Stimulated activated CD4-positive, alpha-beta T cell treated with anti-CD3 and anti-CD28 coated beads, TNF-alpha, amount 100 ng/mL, for 4 hours (primary cell): ENCODE measurements around the gene RBM24.
"Not testable (repeated sequence)": the region's sequence is repeated elsewhere in the genome, so short reads cannot be mapped to it uniquely, and the experiment has no call there.

Source experiments
- DNase-seq, 3 experiments: peaks; one replicate each; pipeline ENCODE4 v3.0.0-alpha.2; 2020; ENCODE audit warnings: low read depth in 3 of 3

The RBM24 gene

DNA sequence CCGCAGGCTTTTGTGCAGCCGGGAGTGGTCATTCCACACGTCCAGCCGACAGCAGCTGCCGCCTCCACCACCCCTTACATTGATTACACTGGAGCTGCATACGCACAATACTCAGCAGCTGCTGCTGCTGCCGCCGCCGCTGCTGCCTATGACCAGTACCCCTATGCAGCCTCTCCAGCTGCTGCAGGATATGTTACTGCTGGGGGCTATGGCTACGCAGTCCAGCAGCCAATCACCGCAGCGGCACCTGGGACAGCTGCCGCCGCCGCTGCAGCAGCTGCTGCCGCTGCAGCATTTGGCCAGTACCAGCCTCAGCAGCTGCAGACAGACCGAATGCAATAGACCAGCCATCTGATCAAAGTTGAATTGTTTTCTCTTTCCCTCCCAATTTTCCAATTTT lies 10.6 kb downstream of the RBM24 start:
- DNase-seq = no peak

DNA sequence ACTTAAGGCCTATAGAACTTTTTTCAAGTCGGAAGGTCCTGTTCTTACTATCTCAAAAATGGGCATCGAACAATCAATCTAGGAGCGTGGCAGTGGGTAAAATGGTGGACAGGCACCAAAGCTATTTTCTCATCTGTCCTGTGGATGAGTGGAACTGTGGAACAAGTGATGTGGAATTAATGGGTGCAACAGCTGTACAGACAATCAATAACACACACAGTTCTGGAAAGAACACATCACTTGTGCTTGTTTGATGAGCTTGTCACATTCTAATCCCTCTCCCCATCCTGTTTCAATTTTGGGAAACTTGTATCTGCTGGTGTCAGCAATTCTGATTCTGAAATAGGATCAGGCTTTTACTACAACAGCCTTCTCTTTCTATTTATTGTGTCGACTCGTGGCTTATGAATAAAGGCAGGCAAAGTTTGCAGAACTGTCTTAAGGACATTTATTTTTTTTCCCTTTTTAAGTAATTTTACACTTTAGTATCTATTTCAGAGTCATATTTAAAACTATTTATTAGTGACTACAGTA lies 11.5 kb downstream of the RBM24 start:
- no peak for DNase-seq

DNA sequence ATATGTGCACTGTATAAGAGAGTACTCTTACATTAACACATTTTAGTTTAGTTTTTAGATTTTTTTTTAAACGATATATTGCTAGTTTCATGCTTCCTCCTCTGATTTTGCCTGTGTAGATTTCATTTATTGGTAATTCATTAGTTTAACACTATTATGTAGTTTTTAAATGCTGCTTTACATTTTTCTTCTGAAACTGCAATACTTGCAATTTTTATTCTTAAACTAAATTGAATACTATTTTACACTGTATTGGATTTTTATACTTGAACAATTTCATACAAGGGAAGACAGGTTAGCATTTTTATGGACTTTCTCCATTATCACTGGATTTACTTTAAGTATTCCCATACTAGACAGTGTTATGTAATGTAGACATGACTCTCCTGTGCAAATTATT lies 12.2 kb downstream of the RBM24 start:
- no peak for DNase-seq

DNA sequence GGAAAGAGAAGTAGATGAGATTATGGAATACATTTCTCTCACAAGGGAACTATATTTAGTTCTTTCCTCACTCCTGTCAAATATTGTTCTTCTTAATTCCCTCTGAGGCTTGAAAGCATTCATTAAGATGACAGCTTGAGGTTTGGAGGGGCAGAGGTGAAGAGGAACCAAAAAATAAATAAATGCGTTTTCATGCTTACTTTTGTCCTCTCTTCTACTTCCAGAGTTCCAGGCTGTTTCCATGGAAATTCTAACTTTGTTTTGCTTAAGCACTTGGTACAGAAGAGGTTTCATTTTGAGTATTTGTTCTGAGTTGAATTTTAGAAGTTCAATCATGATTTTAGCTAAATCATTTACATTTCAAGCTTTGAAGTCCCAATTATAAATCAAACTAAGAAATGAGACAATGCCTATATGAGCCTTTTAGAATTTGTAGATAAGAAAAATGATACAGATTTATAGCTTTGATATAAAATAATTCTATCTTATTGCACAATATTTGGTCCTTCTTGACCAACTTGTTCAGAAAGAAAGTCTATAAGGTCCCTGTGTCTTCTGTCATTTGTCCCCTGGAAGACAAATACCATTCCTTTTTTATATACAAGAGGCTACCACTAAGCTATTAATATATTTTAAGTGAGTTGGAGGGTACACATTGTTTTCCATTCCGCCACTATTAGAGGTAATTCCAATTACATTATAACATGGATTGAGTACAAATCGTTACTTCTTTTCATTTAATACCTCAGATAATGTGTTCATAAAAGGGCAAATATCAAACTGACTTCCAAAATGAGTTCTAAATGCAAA lies 16.3 kb downstream of the RBM24 start:
- DNase-seq = no peak

DNA sequence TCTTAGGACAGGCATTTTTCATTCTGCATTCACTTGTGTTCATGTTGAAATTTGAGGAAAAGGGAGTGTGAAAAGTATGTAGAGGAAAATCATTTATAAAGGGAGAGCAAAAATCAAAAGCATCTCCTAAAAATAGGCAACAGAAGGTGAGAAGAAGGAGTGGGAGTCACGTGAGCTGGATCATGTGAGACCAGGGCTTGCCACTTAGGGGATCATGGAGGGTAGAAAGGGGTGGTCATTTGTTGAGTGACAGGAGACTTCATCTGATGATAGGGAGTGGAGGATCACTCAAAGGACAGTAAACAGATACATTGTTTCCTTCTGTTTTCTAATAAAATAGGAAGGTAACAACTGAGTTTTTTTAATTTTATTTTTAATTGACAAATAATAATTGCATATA lies 17.1 kb downstream of the RBM24 start:
- DNase-seq = no peak

DNA sequence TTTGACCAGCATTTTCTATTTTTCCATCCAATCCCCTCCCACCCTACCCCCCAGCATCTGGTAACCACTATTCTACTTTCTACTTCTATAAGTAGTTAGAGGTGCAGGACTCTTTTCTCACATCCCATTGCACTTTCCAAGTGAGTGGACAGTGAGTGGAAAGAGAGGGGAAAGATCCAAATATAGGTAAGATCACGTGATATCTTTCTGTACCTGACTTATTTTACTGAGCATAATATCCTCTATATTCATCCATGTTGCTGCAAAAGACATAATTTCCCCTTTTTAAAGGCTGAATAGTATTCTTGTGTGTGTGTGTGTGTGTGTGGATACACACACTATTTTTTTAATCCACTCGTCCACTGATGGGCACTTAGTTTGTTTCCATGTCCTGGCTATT lies 18.1 kb downstream of the RBM24 start:
- no peak for DNase-seq

DNA sequence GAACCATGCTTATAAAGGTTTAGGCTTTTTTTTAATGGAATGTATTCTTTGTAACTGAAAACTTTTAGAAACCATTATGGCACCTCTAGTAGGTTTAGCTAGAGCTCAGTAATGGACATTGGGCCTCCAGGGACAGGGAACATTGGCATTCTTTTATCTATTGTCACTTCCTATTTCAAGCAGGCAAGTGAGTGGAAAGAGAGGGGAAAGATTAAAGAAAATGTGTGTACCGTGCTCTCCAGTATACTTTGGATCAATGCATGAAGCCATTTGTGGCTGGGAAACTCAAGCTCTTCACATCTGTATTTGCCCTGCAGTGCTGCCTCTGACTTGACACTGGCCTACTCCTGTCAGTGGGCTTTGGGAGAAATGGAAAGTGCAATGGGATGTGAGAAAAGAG lies 18.6 kb downstream of the RBM24 start:
- DNase-seq = no peak

DNA sequence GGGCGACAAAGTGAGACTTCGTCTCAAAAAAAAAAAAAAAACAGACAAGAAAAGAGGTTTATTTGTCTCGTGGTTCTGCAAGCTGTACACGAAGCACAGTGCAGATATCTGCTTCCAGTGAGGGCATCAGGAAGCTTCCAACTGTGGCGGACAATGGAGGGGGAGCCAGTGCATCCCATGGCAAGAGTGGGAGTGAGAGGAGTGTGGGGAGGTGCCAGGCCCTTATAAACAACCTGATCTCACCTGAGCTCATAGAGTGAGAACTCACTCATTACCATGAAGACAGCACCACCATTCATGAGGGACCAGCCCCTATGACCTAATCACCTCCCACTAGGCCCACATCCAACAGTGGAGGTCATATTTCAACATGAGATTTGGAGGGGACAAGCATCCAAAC lies 19.5 kb downstream of the RBM24 start:
- DNase-seq = no peak

DNA sequence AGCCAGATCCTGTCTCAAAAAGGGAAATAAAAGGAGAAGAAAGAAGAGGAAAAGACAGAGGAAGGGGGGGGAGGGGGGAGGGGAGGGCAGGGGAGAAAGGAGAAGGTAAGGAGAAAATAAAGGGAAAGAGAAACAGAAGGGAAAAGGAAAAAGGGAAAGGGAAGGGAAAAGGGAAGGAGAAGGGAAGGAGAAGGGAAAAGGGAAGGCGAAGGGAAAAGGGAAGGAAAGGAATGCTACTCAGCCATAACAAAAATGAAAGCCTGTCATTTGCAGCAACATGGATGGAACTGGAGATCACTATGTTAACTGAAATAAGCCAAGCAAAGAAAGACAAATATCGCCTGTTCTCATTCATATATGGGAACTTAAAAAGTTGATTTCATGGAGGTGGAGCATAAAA lies 22.3 kb downstream of the RBM24 start:
- no peak for DNase-seq

DNA sequence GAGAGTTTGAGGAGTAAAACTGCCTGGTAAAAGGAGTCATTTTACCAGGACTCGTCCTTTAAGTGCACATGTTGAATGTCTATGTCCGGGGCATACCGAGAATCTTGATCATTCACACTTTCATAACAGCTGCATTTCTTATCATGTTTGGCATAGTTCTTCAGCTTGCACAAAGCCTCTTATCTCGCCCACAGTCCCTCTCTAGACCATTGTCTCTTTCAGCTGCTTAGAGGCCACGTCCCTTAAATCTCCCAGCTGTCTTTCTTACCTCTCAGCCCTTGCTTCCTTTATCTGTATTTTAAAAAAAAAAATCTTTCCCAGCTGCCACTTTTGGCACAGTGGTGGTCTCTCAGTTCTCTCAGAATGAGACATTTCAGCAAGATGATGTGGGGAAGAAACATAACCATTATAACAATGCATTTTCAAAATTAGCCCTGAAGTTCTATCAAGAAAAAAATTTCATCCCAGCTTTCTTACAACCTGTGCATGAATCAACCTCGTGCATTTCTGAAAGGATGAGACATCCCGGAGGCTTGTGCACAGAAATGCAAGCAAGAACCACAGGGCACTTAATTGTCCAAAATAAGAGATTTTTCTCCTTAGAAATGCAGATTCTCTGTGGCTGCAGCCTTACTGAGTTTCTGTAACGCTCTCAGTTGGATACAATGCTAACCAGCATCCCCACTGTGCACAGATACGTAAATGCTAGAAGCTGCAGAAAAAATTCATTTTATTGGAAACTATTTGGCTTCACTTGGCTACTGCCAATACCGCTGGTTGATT lies 24.2 kb downstream of the RBM24 start:
- DNase-seq = no peak

DNA sequence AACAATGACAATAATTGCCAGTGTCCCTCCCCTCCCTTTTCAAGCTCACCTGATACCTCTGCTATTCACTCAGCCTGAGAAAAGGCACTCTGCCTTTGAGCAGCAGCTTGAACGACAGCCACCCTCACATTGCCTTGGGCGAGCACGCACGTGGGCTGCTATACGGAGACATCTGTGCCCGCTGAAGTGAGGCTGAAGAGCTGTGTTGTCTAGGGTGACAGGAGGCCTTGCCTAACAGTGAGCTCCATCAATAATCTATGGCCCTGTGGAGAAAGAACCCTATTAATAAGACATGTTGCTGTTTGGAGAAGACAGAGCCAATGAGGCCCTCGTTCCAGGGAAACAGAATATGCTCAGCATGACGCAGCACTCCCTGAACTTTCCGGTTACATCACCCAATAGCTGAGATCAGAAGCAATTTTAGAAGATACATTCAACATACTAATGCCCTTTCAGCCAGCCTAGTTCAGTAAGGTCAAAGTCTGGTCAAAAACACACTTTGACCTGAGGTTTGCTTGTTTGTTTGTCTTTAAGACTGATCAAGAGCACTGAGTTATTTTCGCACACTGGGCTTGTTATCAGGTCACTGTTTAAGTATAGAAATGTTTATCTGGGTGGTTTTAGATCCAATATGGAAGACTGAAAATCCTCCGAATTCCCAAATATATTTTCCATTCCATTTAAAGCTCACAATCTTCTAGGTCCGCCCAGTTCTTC lies 30.6 kb downstream of the RBM24 start:
- DNase-seq = no peak

DNA sequence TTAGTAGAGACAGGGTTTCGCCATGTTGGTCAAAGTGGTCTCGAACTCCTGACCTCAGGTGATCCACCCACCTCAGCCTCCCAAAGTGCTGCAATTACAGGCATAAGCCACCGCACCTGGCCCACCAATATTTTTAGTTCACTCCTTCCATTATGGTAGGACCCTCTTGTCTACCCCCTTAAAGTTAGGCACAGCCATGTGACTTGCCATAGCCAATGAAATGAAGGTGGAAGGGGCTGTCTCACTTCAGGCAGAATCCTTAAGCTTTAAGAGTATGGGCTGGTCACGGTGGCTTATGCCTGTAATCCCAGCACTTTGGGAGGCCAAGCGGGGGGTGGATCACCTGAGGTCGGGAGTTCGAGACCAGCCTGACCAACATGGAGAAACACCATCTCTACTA lies 32.1 kb downstream of the RBM24 start:
- not testable (repeated sequence) for DNase-seq

DNA sequence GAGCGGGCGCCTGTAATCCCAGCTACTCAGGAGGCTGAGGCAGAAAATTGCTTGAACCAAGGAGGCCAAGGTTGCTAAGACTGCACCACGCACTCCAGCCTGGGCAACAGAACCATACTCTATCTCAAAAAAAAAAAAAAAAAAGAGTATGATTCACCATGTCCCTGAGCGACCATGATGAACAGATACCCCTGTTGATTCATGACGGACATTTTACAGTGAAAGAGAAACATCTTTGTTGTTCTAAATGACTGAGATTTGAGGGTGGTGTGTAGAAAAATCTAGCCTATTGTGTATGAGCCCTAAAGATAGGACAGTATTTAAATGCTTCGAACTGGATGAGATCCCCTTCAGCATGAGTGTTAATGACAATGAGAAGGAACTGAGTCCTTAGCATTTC lies 32.8 kb downstream of the RBM24 start:
- no peak for DNase-seq

DNA sequence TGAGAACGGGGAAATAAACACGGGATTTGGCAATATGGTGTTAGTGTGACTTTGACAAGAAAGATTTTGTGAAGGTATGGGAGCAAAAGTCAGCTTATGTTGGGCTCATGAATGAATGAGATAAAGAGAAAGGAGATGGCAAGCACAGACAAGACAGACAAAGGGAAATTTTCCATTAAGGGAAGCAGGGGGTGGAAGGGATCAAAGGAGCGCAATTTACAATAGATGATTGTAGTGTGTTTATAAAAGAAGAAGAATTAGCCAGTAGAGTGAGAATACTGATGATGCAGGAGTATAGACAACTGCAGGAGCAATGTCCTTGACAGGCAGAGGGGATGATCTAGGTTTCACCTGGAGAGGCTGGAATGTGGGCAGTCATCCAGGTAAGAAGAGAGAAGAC lies 34.1 kb downstream of the RBM24 start:
- no peak for DNase-seq

DNA sequence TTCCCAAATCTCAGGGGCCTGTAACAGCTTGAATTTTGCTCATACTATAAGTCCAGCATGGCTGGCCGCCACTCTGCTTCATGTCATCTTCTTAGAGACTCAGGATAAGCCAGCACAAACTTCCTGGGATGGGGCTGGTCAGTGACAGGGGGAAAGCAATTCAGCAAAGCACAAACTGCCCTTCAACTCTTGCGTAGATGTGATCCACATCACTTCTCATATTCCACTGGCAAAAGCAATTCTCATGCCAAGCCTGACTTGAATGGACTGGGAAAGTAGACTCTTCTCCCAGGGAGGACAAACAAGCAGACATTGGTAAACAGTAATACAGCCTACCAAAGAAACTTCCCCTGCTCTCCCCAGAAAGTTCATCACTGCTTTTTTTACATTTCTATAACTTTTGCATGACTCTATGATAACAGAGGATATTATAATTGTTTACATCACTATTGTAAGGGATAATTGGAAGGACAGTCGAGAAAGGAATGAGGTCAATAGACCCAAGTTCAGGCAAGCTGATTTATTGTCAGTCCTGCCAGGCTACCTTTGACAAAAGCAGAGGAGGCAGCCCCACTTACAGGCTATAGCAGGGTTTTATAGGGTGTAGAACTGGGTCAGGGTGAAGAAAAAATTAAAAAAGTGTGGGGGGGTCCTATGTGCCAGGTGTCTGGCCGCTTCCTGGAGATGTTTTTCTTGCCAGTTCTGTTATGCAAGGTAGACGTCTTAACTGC lies 37.4 kb downstream of the RBM24 start:
- DNase-seq = no peak

DNA sequence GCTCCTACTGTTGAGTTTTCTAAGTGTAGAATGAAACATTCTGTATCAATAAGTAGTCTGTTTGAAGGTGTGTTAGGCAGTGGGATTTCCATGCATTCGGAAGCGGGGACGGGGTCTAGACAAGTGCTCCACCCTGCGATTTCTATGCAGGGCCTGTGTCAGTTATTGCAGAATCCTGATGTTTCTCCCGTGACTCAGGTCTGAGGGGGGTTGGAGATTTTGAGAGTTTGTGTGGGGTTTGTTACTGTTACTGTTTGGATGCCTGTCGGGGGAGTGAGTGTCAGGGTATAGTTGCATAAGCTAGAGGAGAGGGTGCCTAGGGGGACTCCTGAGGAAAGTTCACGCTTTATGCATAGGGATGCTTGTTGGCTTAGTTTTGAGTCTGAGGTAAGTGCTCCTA lies 39.1 kb downstream of the RBM24 start:
- not testable (repeated sequence) for DNase-seq

DNA sequence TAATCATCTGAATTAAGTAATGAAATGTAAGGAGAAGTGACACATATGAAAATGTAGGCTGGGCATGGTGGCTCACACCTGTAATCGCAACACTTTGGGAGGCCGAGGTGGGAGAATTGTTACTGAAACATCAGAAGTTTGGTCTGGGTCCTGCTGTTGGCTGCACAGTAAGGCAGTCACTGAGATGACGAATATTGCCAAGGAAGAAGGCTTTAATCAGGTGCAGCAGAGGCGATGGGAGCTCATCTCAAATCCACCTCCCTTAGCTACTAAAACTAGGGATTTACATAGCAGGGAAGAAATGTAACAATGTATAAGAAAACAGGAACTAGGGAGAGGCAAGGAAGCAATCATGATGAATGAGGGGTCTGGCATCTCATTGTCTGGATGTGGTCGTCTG lies 50.1 kb downstream of the RBM24 start:
- no peak for DNase-seq

DNA sequence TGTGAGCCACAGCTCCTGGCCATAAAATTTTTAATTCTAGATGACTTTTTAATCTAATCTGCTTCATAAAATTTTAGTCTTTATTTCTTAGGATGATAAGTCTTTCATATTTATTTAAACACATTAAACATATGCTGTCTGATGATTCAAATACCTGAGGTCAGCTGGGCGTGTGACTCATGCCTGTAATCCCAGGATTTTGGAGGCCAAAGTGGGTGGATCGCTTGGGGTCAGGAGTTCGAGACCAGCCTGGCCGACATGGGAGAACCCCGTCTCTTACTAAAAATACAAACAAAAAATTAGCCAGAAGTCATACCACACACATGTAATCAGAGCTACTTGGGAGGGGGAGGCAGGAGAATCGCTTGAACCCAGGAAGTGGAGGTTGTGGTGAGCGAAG lies 53.1 kb downstream of the RBM24 start:
- DNase-seq = no peak

DNA sequence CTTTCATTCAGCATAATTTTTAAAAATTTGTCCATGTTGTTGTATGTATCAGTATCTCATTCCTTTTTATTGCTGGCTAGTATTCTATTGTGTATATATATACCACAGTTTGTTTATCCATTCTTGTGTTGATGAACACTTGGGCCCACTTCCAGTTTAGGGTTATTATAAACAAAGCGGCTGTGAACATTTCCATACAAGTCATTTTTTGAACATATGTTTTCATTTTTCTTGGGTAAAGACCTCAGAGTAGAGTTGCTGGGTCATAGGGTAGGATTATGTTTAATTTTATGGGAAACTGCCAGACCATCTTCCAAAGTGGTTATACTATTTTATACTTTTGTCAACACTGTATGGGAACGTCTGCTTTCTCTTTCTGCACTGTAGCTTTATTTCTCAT lies 55.3 kb downstream of the RBM24 start:
- no peak for DNase-seq

DNA sequence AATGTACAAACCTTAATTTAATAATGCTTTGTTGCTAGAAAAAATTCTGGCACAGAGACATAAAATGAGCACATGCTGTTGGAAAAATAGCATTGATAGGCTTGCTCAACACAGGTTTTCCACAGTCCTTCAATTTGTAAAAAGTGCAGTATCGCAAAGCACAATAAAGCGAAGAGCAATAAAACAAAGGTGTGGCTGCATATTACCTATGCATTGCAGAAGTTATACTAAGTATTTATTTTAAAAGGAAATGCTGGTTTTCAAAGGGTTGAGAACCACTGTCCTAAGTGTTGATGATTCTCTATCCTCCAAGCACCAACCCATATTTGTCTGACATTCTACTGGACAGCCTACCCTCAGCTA lies 58.1 kb downstream of the RBM24 start:
- DNase-seq = no peak

DNA sequence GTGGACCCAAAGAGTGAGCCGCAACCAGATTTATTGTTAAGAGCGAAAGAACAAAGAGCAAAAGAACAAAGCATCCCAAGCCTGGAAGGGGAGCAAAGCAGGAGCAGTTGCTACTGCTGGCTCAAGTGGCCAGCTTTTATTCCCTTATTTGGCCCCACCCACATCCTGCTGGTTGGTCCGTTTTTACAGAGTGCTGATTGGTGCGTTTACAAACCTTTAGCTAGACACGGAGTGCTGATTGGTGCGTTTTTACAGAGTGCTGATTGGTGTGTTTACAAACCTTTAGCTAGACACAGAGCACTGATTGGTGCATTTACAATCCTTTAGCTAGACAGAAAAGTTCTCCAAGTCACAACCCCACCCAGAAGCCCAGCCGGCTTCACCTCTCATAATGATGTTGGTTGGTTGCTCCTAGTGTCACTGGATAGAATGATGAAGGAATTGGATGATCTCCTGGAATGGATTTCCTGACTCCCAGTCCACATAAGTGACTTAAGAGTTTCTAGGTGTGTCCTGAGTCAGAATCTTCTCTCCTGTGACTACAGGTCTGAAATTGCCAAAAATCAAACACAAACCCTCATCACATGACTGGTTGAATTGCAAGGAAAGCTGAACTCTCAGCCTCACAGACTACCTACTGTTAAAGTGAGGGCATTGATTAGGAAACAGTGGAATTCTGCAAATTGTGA lies 60.1 kb downstream of the RBM24 start:
- no peak for DNase-seq
